Right lobe of liver (tissue), 6 donors: Measurements from ENCODE around the gene FABP6. TPM values are rescaled to one million over a fixed set of nuclear protein-coding genes. Genes with fewer than 3 reads are reported as not detected.
"Not testable (repeated sequence)": the region's sequence is repeated elsewhere in the genome, so short reads cannot be mapped to it uniquely, and the experiment has no call there.

Source experiments
- ATAC-seq, 4 donors: fragments of 200-7000 bp; cut with Tn5 transposase; one replicate each; pipeline ENCODE4 v1.9.1; 2020; ENCODE audit warnings: mild to moderate bottlenecking in 4 of 4, moderate library complexity in 4 of 4
- DNase-seq, 3 donors: peaks; one replicate each; pipeline ENCODE4 v3.0.0-alpha.2; 2020
- H3K27ac ChIP-seq, 3 donors: fragments of 200-600 bp; one replicate each; pipeline ENCODE4 v1.8.0; 2022
- H3K27me3 ChIP-seq, 2 donors: fragments of 200-600 bp; one replicate each; pipeline ENCODE4 v1.8.0; 2022
- H3K36me3 ChIP-seq, 4 donors: fragments of 200-600 bp; sonication (generic) in 1 of 4; one replicate each; pipeline versions ENCODE4 v1.5.1 to v1.8.0; 2017 to 2022; ENCODE audit warnings: control low read depth in 1 of 4
- H3K4me1 ChIP-seq, 4 donors: fragments of 200-600 bp; sonication (generic) in 1 of 4; one replicate each; pipeline versions ENCODE4 v1.5.1 to v1.8.0; 2017 to 2022; ENCODE audit warnings: control low read depth in 1 of 4
- H3K4me3 ChIP-seq, 3 donors: fragments of 200-600 bp; one replicate each; pipeline ENCODE4 v1.8.0; 2022
- H3K9me3 ChIP-seq, 4 donors: fragments of 200-600 bp; sonication (generic) in 1 of 4; one replicate each; pipeline versions ENCODE4 v1.5.1 to v1.8.0; 2017 to 2022; ENCODE audit warnings: control low read depth in 1 of 4
- CTCF ChIP-seq, 4 donors: fragments of 200-600 bp in 3 of 4; fragments of 450-650 bp in 1 of 4; IDR thresholded peaks; one replicate each; pipeline versions ENCODE4 v1.5.1 to v1.8.0; 2016 to 2022; ENCODE audit warnings: antibody characterized with exemption in 4 of 4, mild to moderate bottlenecking in 2 of 4
- POLR2A ChIP-seq: fragments of 450-650 bp; IDR thresholded peaks from one replicate; pipeline ENCODE4 v1.6.1; 2017; ENCODE audit warnings: antibody characterized with exemption, mild to moderate bottlenecking
- WGBS: methylation state at CpG from one replicate; pipeline ENCODE4 v1.1.6; 2018; ENCODE audit warnings: low coverage, low lambda C conversion rate; ENCODE audit not compliant: insufficient coverage; ENCODE audit errors: missing lambda C conversion rate; 5-methylcytosine and 5-hydroxymethylcytosine counted together
- intact Hi-C, 2 donors: fragments of 100-400 bp; cut with DNase I; formaldehyde crosslinking; loops; one replicate each; pipeline versions ENCODE4 v1.11.2 to v1.14.1; 2022
- total RNA-seq, 6 experiments: library from RNA; depleted of rRNA in 2 of 6; stranded (reverse); fragments of >200 nt in 2 of 6; fragmentation: NEBNext Ultra II Directional in 3 of 6; extraction: Animal tissue kit (Norgen Biotek cat#: 25700) in 3 of 6; gene quantifications; one replicate each; pipeline versions ENCODE4 v1.1.0 to v1.2.4, GENCODE V29; 2016 to 2023
- donor health status: DM: no; HTN: yes; CAD: no.
- donor health status: DM: no; HTN: no; CAD: no.
- donor health status: DM: no; HTN: no; CAD: no.
- donor health status: DM: no; HTN: yes; CAD: no.
- donor health status: DM: no; HTN: yes; CAD: no.

FABP6 gene
- total RNA-seq, 6 experiments from 2014 or later: not detected

DNA sequence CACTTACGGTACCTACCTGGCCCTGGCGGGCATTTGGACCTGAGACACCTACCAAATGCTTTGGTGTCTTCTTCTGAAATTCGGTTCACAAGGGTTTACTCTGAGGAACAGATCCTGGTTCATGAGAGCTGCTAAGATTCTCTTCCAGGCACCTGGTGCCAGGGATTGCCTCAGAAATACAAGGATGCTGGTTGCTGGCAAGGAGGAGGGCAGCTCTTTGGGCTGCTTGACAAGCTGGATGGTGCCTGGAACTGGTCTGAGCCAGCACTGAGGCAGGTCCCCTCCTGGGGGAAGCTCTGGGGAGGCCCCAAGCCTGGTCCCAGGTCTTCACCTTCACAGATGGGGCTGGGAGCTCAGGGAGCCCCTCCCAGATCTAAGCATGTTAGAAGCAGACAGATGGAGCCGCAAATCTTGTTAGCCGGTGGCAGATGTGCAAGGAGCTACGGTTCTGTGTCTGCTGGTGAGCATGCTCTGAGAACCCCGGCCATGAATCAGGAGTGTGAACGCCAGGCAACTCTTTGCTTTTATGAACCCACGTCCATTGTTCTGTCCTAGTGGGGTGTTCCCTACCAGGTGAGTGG lies 16.3 kb downstream of the FABP6 start:
- H3K4me3 ChIP-seq: no peak overlapping the region
- no peak for ATAC-seq
- intact Hi-C loops: no loop called here
- WGBS: 45% methylated on average over 4 of the region's 9 CpGs
- no peaks in the 10 kb centered on the region for H3K27me3 ChIP-seq
- H3K36me3 ChIP-seq: no peaks in the 10 kb centered on the region
- no peaks in the 10 kb centered on the region for H3K4me1 ChIP-seq
- no peak for DNase-seq
- no peak for TF ChIP-seq POLR2A
- TF ChIP-seq CTCF (IDR thresholded peaks at IDR 0.05): no peak
- H3K9me3 ChIP-seq: no peaks in the 10 kb centered on the region
- H3K27ac ChIP-seq: no peak overlapping the region

DNA sequence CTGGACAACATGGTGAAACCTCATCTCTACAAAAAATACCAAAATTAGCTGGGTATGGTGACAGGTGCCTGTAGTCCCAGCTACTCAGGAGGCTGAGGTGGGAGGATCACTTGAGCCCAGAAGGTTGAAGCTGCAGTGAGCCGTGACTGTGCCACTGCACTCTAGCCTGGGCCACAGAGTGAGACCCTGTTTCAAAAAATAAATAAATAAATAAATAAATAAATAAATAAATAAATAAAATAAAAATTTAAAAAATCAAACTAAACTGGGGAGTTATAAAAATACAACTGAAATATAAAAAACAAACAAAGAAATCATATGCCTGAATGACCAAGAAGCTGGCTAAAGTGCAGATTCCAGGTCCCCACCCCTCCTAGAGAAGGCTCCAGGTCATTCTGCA lies 20.3 kb downstream of the FABP6 start:
- H3K9me3 ChIP-seq, H3K4me1 ChIP-seq, ATAC-seq, H3K36me3 ChIP-seq, intact Hi-C loops, H3K27ac ChIP-seq, H3K27me3 ChIP-seq, H3K4me3 ChIP-seq, DNase-seq: not testable (repeated sequence)
- WGBS: 100% methylated on average over 1 of the region's 1 CpG

- H3K27ac ChIP-seq: no peak overlapping the region
- H3K4me3 ChIP-seq: no peak overlapping the region
- TF ChIP-seq CTCF (IDR thresholded peaks at IDR 0.05): no peak
- no peak for TF ChIP-seq POLR2A
- H3K9me3 ChIP-seq: no peaks in the 10 kb centered on the region
- no peak for ATAC-seq
- no peaks in the 10 kb centered on the region for H3K4me1 ChIP-seq
- no peak for DNase-seq
- 71% methylated on average over 3 of the region's 5 CpGs for WGBS
- H3K36me3 ChIP-seq: no peaks in the 10 kb centered on the region
- intact Hi-C loops: no loop called here
- no peaks in the 10 kb centered on the region for H3K27me3 ChIP-seq
These were observed 20.9 kb downstream of the FABP6 start for GRCh38 chr5:160250226-160250625.

DNA sequence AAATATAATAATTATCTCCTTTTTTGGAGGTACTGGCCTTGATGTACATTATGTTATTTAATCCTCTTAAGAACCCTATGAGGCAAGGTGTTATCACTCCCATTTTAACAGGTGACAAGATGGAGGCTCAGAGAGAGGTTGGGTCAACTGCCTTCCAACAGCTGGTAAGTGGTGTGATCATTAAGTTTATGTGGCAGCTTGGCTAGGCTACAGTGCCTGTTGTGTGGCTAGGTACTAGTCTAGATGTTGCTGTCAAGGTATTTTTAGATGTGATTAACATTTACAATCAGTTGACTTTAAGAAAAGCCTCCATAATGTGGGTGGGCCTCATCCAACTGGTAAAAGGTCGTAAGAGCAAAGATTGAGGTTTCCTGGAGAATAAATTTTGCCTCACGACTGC lies 21.5 kb downstream of the FABP6 start:
- Histone ChIP-seq H3K36me3 (no peaks in the 10 kb centered on the region), H3K27me3 (no peaks in the 10 kb centered on the region), H3K27ac (no peak overlapping the region), H3K9me3 (no peaks in the 10 kb centered on the region), H3K4me1 (no peaks in the 10 kb centered on the region), H3K4me3 (no peak overlapping the region)
- no peak for TF ChIP-seq CTCF (IDR thresholded peaks at IDR 0.05)
- TF ChIP-seq POLR2A: no peak
- intact Hi-C loops: no loop called here
- DNase-seq: no peak
- WGBS: no CpG with 5 or more reads among the region's 2 CpGs
- ATAC-seq: no peak

GRCh38 chr5:160251406-160252155 lies 22.3 kb downstream of the FABP6 start:
- H3K4me1 ChIP-seq: no peaks in the 10 kb centered on the region
- no peaks in the 10 kb centered on the region for H3K36me3 ChIP-seq
- no peak overlapping the region for H3K4me3 ChIP-seq
- intact Hi-C loops: no loop called here
- H3K27ac ChIP-seq: no peak overlapping the region
- 62% methylated on average over 10 of the region's 14 CpGs for WGBS
- H3K27me3 ChIP-seq: no peaks in the 10 kb centered on the region
- no peaks in the 10 kb centered on the region for H3K9me3 ChIP-seq
- no peak for TF ChIP-seq CTCF (IDR thresholded peaks at IDR 0.05)
- no peak for TF ChIP-seq POLR2A
- ATAC-seq (no peak), DNase-seq (no peak)
